Activated CD8-positive, alpha-beta memory T cell treated with anti-CD3 and anti-CD28 coated beads for 4 hours (primary cell): Measurements from ENCODE around the gene TMC1.

Experiments
- DNase-seq, 2 donors: peaks; one replicate each; pipeline ENCODE4 v3.0.0-alpha.2; 2020; ENCODE audit warnings: low read depth in 2 of 2

Gene TMC1

GRCh38 chr9:72871685-72872084 is 350.3 kb downstream of the TMC1 start:
- DNase-seq, result no peak

GRCh38 chr9:72872718-72873117 is 351.3 kb downstream of the TMC1 start:
- no peak for DNase-seq

- DNase-seq, result no peak
These were observed 352.0 kb downstream of the TMC1 start for GRCh38 chr9:72873456-72873855.

GRCh38 chr9:72874344-72874743 is 352.9 kb downstream of the TMC1 start:
- no peak for DNase-seq

- no peak for DNase-seq
These were observed 353.8 kb downstream of the TMC1 start for GRCh38 chr9:72875221-72875620.

- DNase-seq, result no peak
These were observed 359.4 kb downstream of the TMC1 start for GRCh38 chr9:72880821-72881220.

GRCh38 chr9:72882117-72882775 is 360.8 kb downstream of the TMC1 start:
- DNase-seq, result no peak

GRCh38 chr9:72883875-72884274 is 362.5 kb downstream of the TMC1 start:
- no peak for DNase-seq

GRCh38 chr9:72884508-72884907 is 363.1 kb downstream of the TMC1 start:
- no peak for DNase-seq
